WTC11 (cell line): Measurements from ENCODE around the gene KCNG2. TPM values are rescaled to one million over a fixed set of nuclear protein-coding genes. Genes with fewer than 3 reads are reported as not detected.

Experiments
- ATAC-seq: fragments of 200-7000 bp; cut with Tn5 transposase; 2 replicates; pipeline ENCODE4 v1.10.0; 2021; ENCODE audit warnings: mild to moderate bottlenecking, moderate library complexity
- CTCF ChIA-PET: fragments of 300-600 bp; sonication (Branson Sonifier 250); formaldehyde crosslinking; loops from one replicate; lab custom pipeline; 2021; ENCODE audit warnings: antibody characterized with exemption; lab: Charles Lee
- POLR2A ChIA-PET: fragments of 350-600 bp; sonication (Branson Sonifier 250); formaldehyde crosslinking; loops from one replicate; lab custom pipeline; 2021; ENCODE audit warnings: antibody characterized with exemption; lab: Charles Lee
- DNase-seq: peaks from one replicate; pipeline ENCODE4 v3.0.0; 2021; ENCODE audit warnings: low spot score
- H3K27ac Mint-ChIP-seq: 2 replicates; pipeline ENCODE4 v1.8.0; 2021; ENCODE audit warnings: mixed read lengths
- H3K27me3 Mint-ChIP-seq: 2 replicates; pipeline ENCODE4 v1.8.0; 2021; ENCODE audit warnings: low read depth, mild to moderate bottlenecking, moderate library complexity, mixed read lengths
- H3K36me3 Mint-ChIP-seq: 2 replicates; pipeline ENCODE4 v1.8.0; 2021; ENCODE audit warnings: mixed read lengths
- H3K4me1 Mint-ChIP-seq: 2 replicates; pipeline ENCODE4 v1.8.0; 2022; ENCODE audit warnings: mixed read lengths
- H3K4me3 Mint-ChIP-seq: 2 replicates; pipeline ENCODE4 v1.8.0; 2021; ENCODE audit warnings: mild to moderate bottlenecking, moderate library complexity, mixed read lengths
- H3K9me3 Mint-ChIP-seq: 2 replicates; pipeline ENCODE4 v1.8.0; 2021; ENCODE audit warnings: mixed read lengths
- CBFB ChIP-seq: sonication (generic); formaldehyde crosslinking; IDR thresholded peaks from 2 replicates; pipeline ENCODE4 v1.8.1; 2022; ENCODE audit warnings: mild to moderate bottlenecking, low read depth, missing genetic modification reagents
- CREB1 ChIP-seq: sonication (generic); formaldehyde crosslinking; IDR thresholded peaks from 2 replicates; pipeline ENCODE4 v1.8.0; 2023; ENCODE audit warnings: mild to moderate bottlenecking, missing genetic modification reagents
- ELF4 ChIP-seq: sonication (generic); formaldehyde crosslinking; IDR thresholded peaks from 2 replicates; pipeline ENCODE4 v1.8.1; 2022; ENCODE audit warnings: low read depth, mild to moderate bottlenecking, moderate library complexity, missing genetic modification reagents
- FOXJ3 ChIP-seq: sonication (generic); formaldehyde crosslinking; IDR thresholded peaks from 2 replicates; pipeline ENCODE4 v1.9.0; 2021; ENCODE audit warnings: missing genetic modification reagents, mild to moderate bottlenecking, borderline replicate concordance
- FOXP1 ChIP-seq: sonication (generic); formaldehyde crosslinking; IDR thresholded peaks from 2 replicates; pipeline ENCODE4 v1.8.0; 2022; ENCODE audit warnings: missing genetic modification reagents, mild to moderate bottlenecking, moderate library complexity, borderline replicate concordance
- IRF2 ChIP-seq: sonication (generic); formaldehyde crosslinking; IDR thresholded peaks from 2 replicates; pipeline ENCODE4 v1.8.0; 2022; ENCODE audit warnings: low read depth, missing genetic modification reagents, borderline replicate concordance
- JAZF1 ChIP-seq: fragments of 250-450 bp; sonication (Bioruptor Pico); IDR thresholded peaks from 2 replicates; pipeline ENCODE4 v1.9.0; 2021; ENCODE audit warnings: moderate library complexity, mild to moderate bottlenecking, inconsistent platforms
- MXD4 ChIP-seq: fragments of 250-450 bp; sonication (Bioruptor Pico); IDR thresholded peaks from 2 replicates; pipeline ENCODE4 v1.8.0; 2021; ENCODE audit warnings: mild to moderate bottlenecking, moderate library complexity, borderline replicate concordance
- MYBL2 ChIP-seq: sonication (generic); formaldehyde crosslinking; IDR thresholded peaks from 2 replicates; pipeline ENCODE4 v1.8.1; 2023; ENCODE audit warnings: mild to moderate bottlenecking, moderate library complexity, missing genetic modification reagents
- NR2C2 ChIP-seq: sonication (generic); formaldehyde crosslinking; IDR thresholded peaks from 2 replicates; pipeline ENCODE4 v1.8.0; 2022; ENCODE audit warnings: mild to moderate bottlenecking, missing genetic modification reagents
- NR3C1 ChIP-seq: sonication (generic); formaldehyde crosslinking; conservative IDR thresholded peaks from 2 replicates; pipeline ENCODE4 v1.8.1; 2023; ENCODE audit warnings: low read depth, mild to moderate bottlenecking, missing genetic modification reagents
- OVOL2 ChIP-seq: fragments of 250-450 bp; sonication (Bioruptor Pico); IDR thresholded peaks from 2 replicates; pipeline ENCODE4 v1.9.0; 2021; ENCODE audit warnings: mild to moderate bottlenecking, borderline replicate concordance
- RORB ChIP-seq: fragments of 250-450 bp; sonication (Bioruptor Pico); IDR thresholded peaks from 2 replicates; pipeline ENCODE4 v1.9.0; 2021; ENCODE audit warnings: mild to moderate bottlenecking
- SMAD4 ChIP-seq: sonication (generic); formaldehyde crosslinking; IDR thresholded peaks from 2 replicates; pipeline ENCODE4 v1.8.0; 2022; ENCODE audit warnings: mild to moderate bottlenecking, missing genetic modification reagents
- ZNF138 ChIP-seq: sonication (generic); formaldehyde crosslinking; conservative IDR thresholded peaks from 2 replicates; pipeline ENCODE4 v1.8.1; 2022; ENCODE audit warnings: mild to moderate bottlenecking, moderate library complexity, missing genetic modification reagents
- ZNF317 ChIP-seq: sonication (generic); formaldehyde crosslinking; IDR thresholded peaks from 2 replicates; pipeline ENCODE4 v1.8.1; 2023; ENCODE audit warnings: low read depth, mild to moderate bottlenecking, moderate library complexity, missing genetic modification reagents, borderline replicate concordance
- ZNF423 ChIP-seq: fragments of 250-450 bp; sonication (Bioruptor Pico); IDR thresholded peaks from 2 replicates; pipeline ENCODE4 v2.1.2; 2022; ENCODE audit warnings: mild to moderate bottlenecking, moderate library complexity
- total RNA-seq: library from RNA; stranded (reverse); gene quantifications from 3 replicates; pipeline ENCODE4 v1.2.3, GENCODE V29; 2021
- TF ChIP-seq, protein P1 (sequence below): fragments of 250-450 bp; sonication (Bioruptor Pico); IDR thresholded peaks from 2 replicates; pipeline ENCODE4 v1.9.0; 2021; ENCODE audit warnings: mild to moderate bottlenecking
- TF ChIP-seq, protein P2 (sequence below): sonication (generic); formaldehyde crosslinking; IDR thresholded peaks from 2 replicates; pipeline ENCODE4 v1.8.0; 2022; ENCODE audit warnings: mild to moderate bottlenecking, missing genetic modification reagents
- TF ChIP-seq, protein P3 (sequence below): fragments of 200-600 bp; IDR thresholded peaks from 2 replicates; pipeline ENCODE4 v1.8.0; 2022; ENCODE audit warnings: antibody characterized with exemption
- TF ChIP-seq, protein P4 (sequence below): sonication (generic); formaldehyde crosslinking; IDR thresholded peaks from 2 replicates; pipeline ENCODE4 v1.8.1; 2022; ENCODE audit warnings: low read depth, missing genetic modification reagents, borderline replicate concordance
- TF ChIP-seq, protein P5 (sequence below): sonication (generic); formaldehyde crosslinking; IDR thresholded peaks from 2 replicates; pipeline ENCODE4 v1.8.0; 2023; ENCODE audit warnings: mild to moderate bottlenecking, missing genetic modification reagents

Gene KCNG2
- total RNA-seq, 1 experiment from 2014 or later: 0.50 TPM

DNA sequence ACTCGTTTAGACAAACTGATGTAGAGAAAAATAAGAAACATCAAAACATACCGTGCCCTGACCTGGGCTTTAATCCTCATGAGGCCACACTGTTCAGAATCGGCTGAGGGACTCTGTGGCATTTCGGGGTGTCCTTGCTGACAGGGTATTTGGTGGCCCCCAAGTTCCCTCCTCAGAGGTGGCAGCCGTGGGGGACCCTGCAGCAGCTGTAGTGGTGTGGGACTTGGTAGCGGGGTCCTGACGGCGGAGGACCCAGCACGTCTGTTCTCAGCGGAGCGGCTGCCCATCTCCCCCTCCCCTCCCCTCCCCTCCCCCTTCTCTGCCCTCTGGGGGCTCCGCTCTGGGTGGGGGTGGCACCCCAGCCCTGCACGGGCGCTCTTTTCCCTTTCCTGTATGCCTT is 18.4 kb downstream of the KCNG2 start:
- ChIA-PET POLR2A (no interaction called here), CTCF (no interaction called here)
- Mint-ChIP-seq H3K36me3 (no peaks in the 10 kb centered on the region), H3K9me3 (no peaks in the 10 kb centered on the region), H3K4me3 (no peak overlapping the region), H3K27ac (no peak overlapping the region), H3K4me1 (no peaks in the 10 kb centered on the region), H3K27me3 (no peaks in the 10 kb centered on the region)
- TF ChIP-seq OVOL2 (CRISPR knock-in tag) (no peak), CREB1 (no peak), JAZF1 (no peak), MXD4 (CRISPR knock-in tag) (no peak), ZNF317 (no peak), ZNF138 (CRISPR knock-in tag) (no peak)
- TF ChIP-seq, protein P1, sequence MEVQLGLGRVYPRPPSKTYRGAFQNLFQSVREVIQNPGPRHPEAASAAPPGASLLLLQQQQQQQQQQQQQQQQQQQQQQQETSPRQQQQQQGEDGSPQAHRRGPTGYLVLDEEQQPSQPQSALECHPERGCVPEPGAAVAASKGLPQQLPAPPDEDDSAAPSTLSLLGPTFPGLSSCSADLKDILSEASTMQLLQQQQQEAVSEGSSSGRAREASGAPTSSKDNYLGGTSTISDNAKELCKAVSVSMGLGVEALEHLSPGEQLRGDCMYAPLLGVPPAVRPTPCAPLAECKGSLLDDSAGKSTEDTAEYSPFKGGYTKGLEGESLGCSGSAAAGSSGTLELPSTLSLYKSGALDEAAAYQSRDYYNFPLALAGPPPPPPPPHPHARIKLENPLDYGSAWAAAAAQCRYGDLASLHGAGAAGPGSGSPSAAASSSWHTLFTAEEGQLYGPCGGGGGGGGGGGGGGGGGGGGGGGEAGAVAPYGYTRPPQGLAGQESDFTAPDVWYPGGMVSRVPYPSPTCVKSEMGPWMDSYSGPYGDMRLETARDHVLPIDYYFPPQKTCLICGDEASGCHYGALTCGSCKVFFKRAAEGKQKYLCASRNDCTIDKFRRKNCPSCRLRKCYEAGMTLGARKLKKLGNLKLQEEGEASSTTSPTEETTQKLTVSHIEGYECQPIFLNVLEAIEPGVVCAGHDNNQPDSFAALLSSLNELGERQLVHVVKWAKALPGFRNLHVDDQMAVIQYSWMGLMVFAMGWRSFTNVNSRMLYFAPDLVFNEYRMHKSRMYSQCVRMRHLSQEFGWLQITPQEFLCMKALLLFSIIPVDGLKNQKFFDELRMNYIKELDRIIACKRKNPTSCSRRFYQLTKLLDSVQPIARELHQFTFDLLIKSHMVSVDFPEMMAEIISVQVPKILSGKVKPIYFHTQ (CRISPR knock-in tag): no peak
- ATAC-seq (no peak), DNase-seq (no peak)

DNA sequence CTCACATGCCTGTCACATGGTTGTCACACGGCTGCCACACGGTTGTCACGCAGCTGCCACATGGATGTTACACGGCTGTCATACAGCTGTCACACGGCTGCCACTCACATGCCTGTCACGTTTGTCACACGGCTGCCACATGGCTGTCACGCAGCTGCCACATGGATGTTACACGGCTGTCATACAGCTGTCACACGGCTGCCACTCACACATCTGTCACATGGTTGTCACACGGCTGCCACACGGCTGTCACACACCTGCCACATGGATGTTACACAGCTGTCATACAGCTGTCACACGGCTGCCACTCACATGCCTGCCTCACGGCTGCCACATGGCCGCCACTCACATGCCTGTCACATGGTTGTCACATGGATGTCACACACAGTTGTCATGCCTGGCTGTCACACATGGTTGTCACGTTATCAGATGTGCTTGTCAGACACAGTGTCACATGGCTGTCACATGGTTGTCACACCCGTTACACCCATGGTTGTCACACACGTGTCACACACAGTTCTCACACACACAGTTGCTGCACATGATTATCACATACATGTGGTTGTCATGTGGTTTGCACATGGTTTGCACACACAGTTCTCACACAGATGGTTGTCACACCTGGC is 19.4 kb downstream of the KCNG2 start:
- Mint-ChIP-seq H3K4me1 (no peaks in the 10 kb centered on the region), H3K9me3 (no peaks in the 10 kb centered on the region), H3K36me3 (no peaks in the 10 kb centered on the region), H3K27me3 (no peaks in the 10 kb centered on the region), H3K4me3 (no peak overlapping the region), H3K27ac (no peak overlapping the region)
- no peak for DNase-seq
- ChIA-PET POLR2A (no interaction called here), CTCF (no interaction called here)
- no peak for ATAC-seq
- TF ChIP-seq CBFB (CRISPR knock-in tag) (no peak), IRF2 (CRISPR knock-in tag) (no peak), FOXJ3 (CRISPR knock-in tag) (no peak), RORB (no peak), ELF4 (no peak), JAZF1 (no peak), CREB1 (no peak), SMAD4 (CRISPR knock-in tag) (no peak)
- TF ChIP-seq, protein P2, sequence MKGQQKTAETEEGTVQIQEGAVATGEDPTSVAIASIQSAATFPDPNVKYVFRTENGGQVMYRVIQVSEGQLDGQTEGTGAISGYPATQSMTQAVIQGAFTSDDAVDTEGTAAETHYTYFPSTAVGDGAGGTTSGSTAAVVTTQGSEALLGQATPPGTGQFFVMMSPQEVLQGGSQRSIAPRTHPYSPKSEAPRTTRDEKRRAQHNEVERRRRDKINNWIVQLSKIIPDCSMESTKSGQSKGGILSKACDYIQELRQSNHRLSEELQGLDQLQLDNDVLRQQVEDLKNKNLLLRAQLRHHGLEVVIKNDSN: no peak
- TF ChIP-seq, protein P3, sequence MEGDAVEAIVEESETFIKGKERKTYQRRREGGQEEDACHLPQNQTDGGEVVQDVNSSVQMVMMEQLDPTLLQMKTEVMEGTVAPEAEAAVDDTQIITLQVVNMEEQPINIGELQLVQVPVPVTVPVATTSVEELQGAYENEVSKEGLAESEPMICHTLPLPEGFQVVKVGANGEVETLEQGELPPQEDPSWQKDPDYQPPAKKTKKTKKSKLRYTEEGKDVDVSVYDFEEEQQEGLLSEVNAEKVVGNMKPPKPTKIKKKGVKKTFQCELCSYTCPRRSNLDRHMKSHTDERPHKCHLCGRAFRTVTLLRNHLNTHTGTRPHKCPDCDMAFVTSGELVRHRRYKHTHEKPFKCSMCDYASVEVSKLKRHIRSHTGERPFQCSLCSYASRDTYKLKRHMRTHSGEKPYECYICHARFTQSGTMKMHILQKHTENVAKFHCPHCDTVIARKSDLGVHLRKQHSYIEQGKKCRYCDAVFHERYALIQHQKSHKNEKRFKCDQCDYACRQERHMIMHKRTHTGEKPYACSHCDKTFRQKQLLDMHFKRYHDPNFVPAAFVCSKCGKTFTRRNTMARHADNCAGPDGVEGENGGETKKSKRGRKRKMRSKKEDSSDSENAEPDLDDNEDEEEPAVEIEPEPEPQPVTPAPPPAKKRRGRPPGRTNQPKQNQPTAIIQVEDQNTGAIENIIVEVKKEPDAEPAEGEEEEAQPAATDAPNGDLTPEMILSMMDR: no peak
- TF ChIP-seq, protein P4, sequence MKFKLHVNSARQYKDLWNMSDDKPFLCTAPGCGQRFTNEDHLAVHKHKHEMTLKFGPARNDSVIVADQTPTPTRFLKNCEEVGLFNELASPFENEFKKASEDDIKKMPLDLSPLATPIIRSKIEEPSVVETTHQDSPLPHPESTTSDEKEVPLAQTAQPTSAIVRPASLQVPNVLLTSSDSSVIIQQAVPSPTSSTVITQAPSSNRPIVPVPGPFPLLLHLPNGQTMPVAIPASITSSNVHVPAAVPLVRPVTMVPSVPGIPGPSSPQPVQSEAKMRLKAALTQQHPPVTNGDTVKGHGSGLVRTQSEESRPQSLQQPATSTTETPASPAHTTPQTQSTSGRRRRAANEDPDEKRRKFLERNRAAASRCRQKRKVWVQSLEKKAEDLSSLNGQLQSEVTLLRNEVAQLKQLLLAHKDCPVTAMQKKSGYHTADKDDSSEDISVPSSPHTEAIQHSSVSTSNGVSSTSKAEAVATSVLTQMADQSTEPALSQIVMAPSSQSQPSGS (CRISPR knock-in tag): no peak

DNA sequence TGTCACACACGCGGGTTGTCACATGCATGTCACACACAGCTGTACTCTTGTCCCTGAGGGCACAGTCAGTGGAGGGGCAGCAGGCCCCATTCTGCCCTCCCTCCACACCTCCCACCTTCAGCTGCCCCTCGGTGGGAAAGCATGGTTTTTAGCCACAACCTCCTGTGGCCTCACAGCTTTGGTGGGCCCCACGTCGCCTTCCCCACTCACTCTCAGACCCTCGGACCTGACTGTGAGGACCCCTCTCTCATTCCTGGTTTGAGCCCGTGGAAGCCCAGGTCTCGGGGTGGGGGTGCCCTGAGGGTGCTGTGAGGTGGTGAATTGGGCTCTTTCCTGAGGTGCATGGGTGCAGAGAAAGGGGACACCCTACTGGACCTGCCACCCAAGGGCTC is 19.9 kb downstream of the KCNG2 start:
- no peaks in the 10 kb centered on the region for H3K36me3 Mint-ChIP-seq
- H3K4me1 Mint-ChIP-seq: no peaks in the 10 kb centered on the region
- H3K4me3 Mint-ChIP-seq: no peak overlapping the region
- no peaks in the 10 kb centered on the region for H3K27me3 Mint-ChIP-seq
- ATAC-seq (no peak), DNase-seq (no peak)
- H3K9me3 Mint-ChIP-seq: no peaks in the 10 kb centered on the region
- no peak overlapping the region for H3K27ac Mint-ChIP-seq
- TF ChIP-seq, protein P5, sequence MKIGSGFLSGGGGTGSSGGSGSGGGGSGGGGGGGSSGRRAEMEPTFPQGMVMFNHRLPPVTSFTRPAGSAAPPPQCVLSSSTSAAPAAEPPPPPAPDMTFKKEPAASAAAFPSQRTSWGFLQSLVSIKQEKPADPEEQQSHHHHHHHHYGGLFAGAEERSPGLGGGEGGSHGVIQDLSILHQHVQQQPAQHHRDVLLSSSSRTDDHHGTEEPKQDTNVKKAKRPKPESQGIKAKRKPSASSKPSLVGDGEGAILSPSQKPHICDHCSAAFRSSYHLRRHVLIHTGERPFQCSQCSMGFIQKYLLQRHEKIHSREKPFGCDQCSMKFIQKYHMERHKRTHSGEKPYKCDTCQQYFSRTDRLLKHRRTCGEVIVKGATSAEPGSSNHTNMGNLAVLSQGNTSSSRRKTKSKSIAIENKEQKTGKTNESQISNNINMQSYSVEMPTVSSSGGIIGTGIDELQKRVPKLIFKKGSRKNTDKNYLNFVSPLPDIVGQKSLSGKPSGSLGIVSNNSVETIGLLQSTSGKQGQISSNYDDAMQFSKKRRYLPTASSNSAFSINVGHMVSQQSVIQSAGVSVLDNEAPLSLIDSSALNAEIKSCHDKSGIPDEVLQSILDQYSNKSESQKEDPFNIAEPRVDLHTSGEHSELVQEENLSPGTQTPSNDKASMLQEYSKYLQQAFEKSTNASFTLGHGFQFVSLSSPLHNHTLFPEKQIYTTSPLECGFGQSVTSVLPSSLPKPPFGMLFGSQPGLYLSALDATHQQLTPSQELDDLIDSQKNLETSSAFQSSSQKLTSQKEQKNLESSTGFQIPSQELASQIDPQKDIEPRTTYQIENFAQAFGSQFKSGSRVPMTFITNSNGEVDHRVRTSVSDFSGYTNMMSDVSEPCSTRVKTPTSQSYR (CRISPR knock-in tag): no peak
- TF ChIP-seq NR2C2 (no peak), FOXJ3 (CRISPR knock-in tag) (no peak), MXD4 (CRISPR knock-in tag) (no peak), ZNF423 (CRISPR knock-in tag) (no peak), JAZF1 (no peak), MYBL2 (CRISPR knock-in tag) (no peak), FOXP1 (CRISPR knock-in tag) (no peak), NR3C1 (CRISPR knock-in tag) (no peak)
- CTCF ChIA-PET: no interaction called here
- POLR2A ChIA-PET: no interaction called here
